B cell (primary cell): ENCODE results near the gene TRIM52. TPM values are rescaled to one million over a fixed set of nuclear protein-coding genes. Genes with fewer than 3 reads are reported as not detected.
A peak's percentile ranks its signal among the peaks of the same experiment; 100 is the strongest.

Experiments used
- ATAC-seq: fragments of 200-7000 bp; cut with Tn5 transposase; one replicate; pipeline ENCODE4 v1.10.0; 2021; ENCODE audit warnings: low read depth, mild to moderate bottlenecking, moderate number of reproducible peaks, moderate library complexity
- CTCF ChIA-PET: fragments of 350-600 bp; sonication (Branson Sonifier 250); formaldehyde crosslinking; loops from one replicate; lab custom pipeline; 2021; ENCODE audit warnings: antibody characterized with exemption, inconsistent platforms; lab: Charles Lee
- POLR2A ChIA-PET: fragments of 350-600 bp; sonication (Branson Sonifier 250); formaldehyde crosslinking; loops from one replicate; lab custom pipeline; 2021; ENCODE audit warnings: antibody characterized with exemption; lab: Charles Lee
- DNase-seq: peaks from one replicate; pipeline ENCODE4 v3.0.0; 2013
- H2AFZ ChIP-seq: 2 replicates; pipeline ENCODE4 v1.6.1; 2012; ENCODE audit warnings: mild to moderate bottlenecking, low read depth, low read length; ENCODE audit not compliant: insufficient read depth, poor library complexity, severe bottlenecking
- H3K27ac ChIP-seq, 2 donors: 1 replicate in 1 of 2; 2 replicates in 1 of 2; pipeline ENCODE4 v1.5.1; 2012 to 2013; ENCODE audit warnings: low read length in 2 of 2, mild to moderate bottlenecking in 2 of 2, moderate library complexity in 1 of 2
- H3K27me3 ChIP-seq, 4 experiments: fragments of 200-600 bp in 1 of 4; sonication (generic) in 1 of 4; replicated peaks in 1 of 4; 1 replicate in 2 of 4; 2 replicates in 2 of 4; pipeline versions ENCODE4 v1.6.1 to v1.7.0; 2013 to 2016; ENCODE audit warnings: low read length in 3 of 4, mild to moderate bottlenecking in 2 of 4, mixed read lengths in 1 of 4, moderate library complexity in 1 of 4; ENCODE audit not compliant: insufficient read depth in 4 of 4, control insufficient read depth in 3 of 4; ENCODE audit errors: control extremely low read depth in 1 of 4
- H3K36me3 ChIP-seq, 2 experiments: replicated peaks in 1 of 2; 1 replicate in 1 of 2; 2 replicates in 1 of 2; pipeline versions ENCODE4 v1.6.1 to v1.7.1; 2013; ENCODE audit warnings: low read length in 1 of 2; ENCODE audit not compliant: insufficient read depth in 2 of 2, control insufficient read depth in 1 of 2; ENCODE audit errors: control extremely low read depth in 1 of 2, extremely low read depth in 1 of 2
- H3K4me1 ChIP-seq, 2 donors: fragments of 200-600 bp in 1 of 2; sonication (generic) in 1 of 2; 1 replicate in 1 of 2; 2 replicates in 1 of 2; pipeline versions ENCODE4 v1.5.1 to v1.6.1; 2013 to 2017; ENCODE audit warnings: low read length in 2 of 2; ENCODE audit not compliant: control insufficient read depth in 2 of 2, insufficient read depth in 2 of 2
- H3K4me2 ChIP-seq: replicated peaks from 2 replicates; pipeline ENCODE3; 2012; ENCODE audit warnings: mild to moderate bottlenecking, low read depth, low read length; ENCODE audit not compliant: poor library complexity, severe bottlenecking
- H3K4me3 ChIP-seq, 5 experiments: fragments of 200-600 bp in 1 of 5; sonication (generic) in 1 of 5; 1 replicate in 3 of 5; 2 replicates in 2 of 5; pipeline versions ENCODE4 v1.5.1 to v1.7.0; 2011 to 2016; ENCODE audit warnings: low read length in 4 of 5, mild to moderate bottlenecking in 4 of 5, low read depth in 2 of 5, control low read depth in 1 of 5, moderate library complexity in 1 of 5; ENCODE audit not compliant: insufficient read depth in 1 of 5; ENCODE audit errors: control extremely low read depth in 1 of 5, extremely low read depth in 1 of 5
- H3K79me2 ChIP-seq: fragments of 200-600 bp; sonication (generic); one replicate; pipeline ENCODE4 v1.6.0; 2016; ENCODE audit warnings: low read length; ENCODE audit not compliant: control insufficient read depth, insufficient read depth
- H3K9ac ChIP-seq: fragments of 200-600 bp; sonication (generic); 2 replicates; pipeline ENCODE4 v1.6.1; 2017; ENCODE audit warnings: mild to moderate bottlenecking, low read length, moderate library complexity
- H3K9me3 ChIP-seq, 3 donors: one replicate each; pipeline versions ENCODE4 v1.6.1 to v1.7.1; 2013; ENCODE audit warnings: low read length in 2 of 3; ENCODE audit not compliant: control insufficient read depth in 2 of 3, insufficient read depth in 1 of 3; ENCODE audit errors: control extremely low read depth in 1 of 3
- H4K20me1 ChIP-seq: 2 replicates; pipeline ENCODE4 v1.6.0; 2012; ENCODE audit warnings: mild to moderate bottlenecking, low read length; ENCODE audit not compliant: insufficient read depth, control insufficient read depth, poor library complexity, severe bottlenecking
- H3K27ac Mint-ChIP-seq: one replicate; pipeline ENCODE4 v1.8.0; 2021; ENCODE audit warnings: mixed read lengths
- H3K27me3 Mint-ChIP-seq: one replicate; pipeline ENCODE4 v1.8.0; 2021; ENCODE audit warnings: mixed read lengths
- H3K4me1 Mint-ChIP-seq: one replicate; pipeline ENCODE4 v1.8.0; 2021; ENCODE audit warnings: mixed read lengths
- H3K4me3 Mint-ChIP-seq: one replicate; pipeline ENCODE4 v1.8.0; 2021; ENCODE audit warnings: mixed read lengths
- H3K9me3 Mint-ChIP-seq: one replicate; pipeline ENCODE4 v1.8.0; 2022; ENCODE audit warnings: mixed read lengths; ENCODE audit not compliant: insufficient read depth
- CTCF ChIP-seq: fragments of 200-600 bp; IDR thresholded peaks from one replicate; pipeline ENCODE4 v1.8.0; 2022; ENCODE audit warnings: antibody characterized with exemption, mild to moderate bottlenecking
- EZH2 ChIP-seq: IDR thresholded peaks from 2 replicates; pipeline ENCODE4 v1.6.1; 2012; ENCODE audit warnings: borderline replicate concordance, low read depth, mild to moderate bottlenecking, moderate library complexity, low read length; ENCODE audit not compliant: insufficient read depth, poor library complexity, severe bottlenecking
- WGBS: methylation state at CpG from one replicate; pipeline ENCODE4 v1.1.5; 2013; ENCODE audit warnings: missing lambda C conversion rate; ENCODE audit not compliant: insufficient coverage; 5-methylcytosine and 5-hydroxymethylcytosine counted together
- intact Hi-C: fragments of 100-400 bp; cut with micrococcal nuclease; formaldehyde crosslinking; loops from one replicate; pipeline ENCODE4 v1.10.0; 2022
- polyA plus RNA-seq: library from polyadenylated mRNA; depleted of rRNA; stranded (reverse); fragments of >200 nt; gene quantifications from 2 replicates; pipeline ENCODE4 v1.2.3, GENCODE V29; 2012
- total RNA-seq, 2 donors: library from RNA; stranded (reverse); fragments of 120-200 nt in 1 of 2; gene quantifications; 1 replicate in 1 of 2; 2 replicates in 1 of 2; pipeline versions ENCODE4 v1.2.3 to v1.2.4, GENCODE V29; 2013 to 2022

TRIM52 gene
- total and polyA plus RNA-seq, 2 donors (not counting 1 experiment from before 2014, with no cell fraction given) = 29.9 to 61.3 TPM

GRCh38 chr5:181207214-181207959 is 53.6 kb downstream of the TRIM52 start:
- Histone ChIP-seq H4K20me1 (no peaks in the 10 kb centered on the region), H3K9ac (peak overlapping the region; percentile 65), H3K4me3 (peak overlapping the region; percentile 54 to 71 (median 68)), H3K36me3 (no peaks in the 10 kb centered on the region), H3K4me2 (peak overlapping the region; percentile 94), H3K9me3 (peaks cover 0 to 20% (median 2%) of the 10 kb centered on the region in 3 donors), H2AFZ (peak overlapping the region; percentile 69), H3K27ac (peak overlapping the region in 1 of 2 donors; percentile 57), H3K79me2 (no peaks in the 10 kb centered on the region), H3K27me3 (peaks cover 0 to 26% (median 12%) of the 10 kb centered on the region in 4 experiments), H3K4me1 (peaks cover 23 to 35% of the 10 kb centered on the region in 2 donors)
- ChIA-PET CTCF (interaction anchor here (0.7 to 7.9 kb wide), 14 partner anchors 9 to 404 kb away, joined by 3 to 105 read pairs (median 6); partner anchors contain the start of genes RACK1, TRIM41 and TRIM52), POLR2A (interaction anchor here (0.8 to 3.6 kb wide), 11 partner anchors 8 to 346 kb away, joined by 3 to 73 read pairs (median 6); partner anchors contain the start of genes TRIM41, TRIM52 and ZFP62)
- H3K27ac Mint-ChIP-seq = peak overlapping the region; percentile 95
- ATAC-seq (peak; percentile 50), DNase-seq (peak; percentile 83)
- peak overlapping the region; percentile 98 for H3K4me3 Mint-ChIP-seq
- H3K9me3 Mint-ChIP-seq = no peaks in the 10 kb centered on the region
- peaks cover 14% of the 10 kb centered on the region for H3K27me3 Mint-ChIP-seq
- peaks cover 40% of the 10 kb centered on the region for H3K4me1 Mint-ChIP-seq
- WGBS = under 1% methylated on average over 18 of the region's 36 CpGs
- intact Hi-C loops = loop anchor here (1.0 to 5.0 kb wide), 3 partner anchors 10 to 35 kb away; partner anchors contain the start of gene RACK1
- TF ChIP-seq CTCF (no peak), EZH2 (no peak)
